ENCODE results near the gene CCNJ. TPM values are rescaled to one million over a fixed set of nuclear protein-coding genes. Genes with fewer than 3 reads are reported as not detected.

The CCNJ gene
- total RNA-seq, 1 experiment from 2014 or later, result 9.3 TPM

DNA sequence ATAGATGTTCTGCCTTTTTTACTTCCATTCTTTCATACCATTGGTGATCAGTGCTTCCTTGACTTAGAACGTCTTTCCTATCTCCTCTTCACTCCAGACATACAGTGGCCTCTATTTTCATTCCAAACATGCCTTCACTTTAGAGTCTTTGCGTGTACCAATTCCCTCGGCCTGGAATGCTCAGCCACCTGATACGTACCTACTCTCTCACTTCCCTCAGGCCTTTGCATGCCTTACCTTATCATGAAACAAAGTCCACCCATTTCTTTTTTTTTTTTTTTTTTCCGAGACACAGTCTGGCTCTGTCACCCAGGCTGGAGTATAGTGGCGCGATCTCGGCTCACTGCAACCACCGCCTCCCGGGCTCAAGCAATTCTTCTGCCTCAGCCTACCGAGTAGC is 2.2 kb upstream of the CCNJ start:
- TF ChIP-seq CTCF (IDR thresholded peaks at IDR 0.05; ENCODE audit: unreplicated experiment), result no peak
- ChIA-PET POLR2A (no interaction called here), CTCF (interaction anchor here (0.6 to 0.9 kb wide), 2 partner anchors 9 to 355 kb away, joined by 3 read pairs; no protein-coding TSS in a partner anchor)
- H3K27me3 Mint-ChIP-seq (ENCODE audit: insufficient read depth, unreplicated experiment), result peaks cover 21% of the 10 kb centered on the region
- H3K9me3 Mint-ChIP-seq (ENCODE audit: unreplicated experiment), result no peaks in the 10 kb centered on the region
- DNase-seq (ENCODE audit: unreplicated experiment), result no peak
- no TSS peak for BruUV-seq (replicated peaks)
- H3K4me1 Mint-ChIP-seq (ENCODE audit: insufficient read depth, unreplicated experiment), result peaks cover 9% of the 10 kb centered on the region
- H3K4me3 Mint-ChIP-seq (ENCODE audit: unreplicated experiment), result no peak overlapping the region
- intact Hi-C loops (cut with micrococcal nuclease), result loop anchor here (5.0 kb wide), 1 partner anchor 349 kb away; the partner anchor contains the start of gene TCTN3
- no peak overlapping the region for H3K27ac Mint-ChIP-seq (ENCODE audit: low read depth, unreplicated experiment)
- no peaks in the 10 kb centered on the region for H3K36me3 Mint-ChIP-seq (ENCODE audit: insufficient read depth, unreplicated experiment)

DNA sequence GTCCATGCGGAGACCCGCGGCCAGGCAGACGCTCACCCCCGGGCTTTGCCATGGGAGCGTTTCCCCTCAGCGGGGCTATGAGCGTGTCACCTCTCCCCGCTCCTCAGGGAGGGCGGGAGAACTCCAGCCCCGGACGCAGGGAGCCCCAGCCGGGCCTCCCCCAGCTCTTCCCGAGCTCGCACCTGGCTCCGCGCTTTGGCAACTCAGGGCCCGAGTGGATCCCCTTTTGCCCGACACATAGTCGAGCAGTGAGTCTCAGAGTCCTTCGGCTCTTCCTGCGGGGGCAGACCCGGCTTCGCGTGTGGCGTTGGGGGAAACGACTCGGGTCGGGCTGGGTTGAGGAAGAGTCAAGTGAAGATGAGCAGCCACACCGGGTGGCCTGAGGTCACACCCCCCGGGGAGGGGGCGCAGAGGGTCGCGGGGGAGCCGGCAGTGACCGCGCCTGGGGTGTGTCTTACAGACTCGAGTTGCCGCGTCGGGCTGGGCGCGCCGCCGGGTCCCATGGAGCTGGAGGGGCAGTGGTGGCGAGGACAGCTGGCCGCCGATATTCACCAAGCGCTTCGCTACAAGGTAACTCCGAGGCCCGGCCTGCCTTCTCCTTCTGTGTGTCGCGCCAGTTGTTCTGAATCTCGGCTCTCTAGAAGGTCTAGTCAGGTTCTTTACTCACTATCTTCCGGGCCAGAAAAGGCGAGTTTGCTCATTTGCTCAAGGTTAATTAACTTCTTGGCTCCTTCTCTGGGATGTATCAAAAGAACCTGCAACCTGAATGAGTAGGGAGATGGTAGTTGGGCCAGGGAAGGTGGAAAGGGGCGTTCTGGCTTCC is 721 bp downstream of the CCNJ start:
- ChIA-PET POLR2A (interaction anchor here (0.6 to 3.4 kb wide), 15 partner anchors 9 to 351 kb away, joined by 3 to 27 read pairs (median 4); partner anchors contain the start of genes BLNK, TCTN3 and ZNF518A), CTCF (interaction anchor here (0.7 to 1.4 kb wide), 2 partner anchors 28 to 185 kb away, joined by 4 read pairs; no protein-coding TSS in a partner anchor)
- no TSS peak for BruUV-seq (replicated peaks)
- Mint-ChIP-seq H3K4me3 (ENCODE audit: unreplicated experiment) (peak overlapping the region; percentile 91), H3K36me3 (ENCODE audit: insufficient read depth, unreplicated experiment) (peaks cover 13% of the 10 kb centered on the region), H3K27me3 (ENCODE audit: insufficient read depth, unreplicated experiment) (peaks cover under 1% of the 10 kb centered on the region), H3K9me3 (ENCODE audit: unreplicated experiment) (no peaks in the 10 kb centered on the region), H3K4me1 (ENCODE audit: insufficient read depth, unreplicated experiment) (peaks cover 30% of the 10 kb centered on the region), H3K27ac (ENCODE audit: low read depth, unreplicated experiment) (peak overlapping the region; percentile 94)
- TF ChIP-seq CTCF (IDR thresholded peaks at IDR 0.05; ENCODE audit: unreplicated experiment), result no peak
- intact Hi-C loops (cut with micrococcal nuclease), result loop anchor here (2.0 to 5.0 kb wide), 3 partner anchors 45 to 352 kb away; partner anchors contain the start of genes TCTN3 and ZNF518A
- DNase-seq (ENCODE audit: unreplicated experiment), result peak; percentile 51

- POLR2A ChIA-PET, result interaction anchor here (0.6 to 3.4 kb wide), 10 partner anchors 8 to 351 kb away, joined by 3 to 27 read pairs (median 4); partner anchors contain the start of genes BLNK, TCTN3 and ZNF518A
These were observed 1.4 kb downstream of the CCNJ start for GRCh38 chr10:96044736-96045135.

More at GRCh38 chr10:96044736-96045135, 1.4 kb downstream of the CCNJ start:
- peak overlapping the region; percentile 91 for H3K4me3 Mint-ChIP-seq (ENCODE audit: unreplicated experiment)
- TSS peak; percentile 40 for BruUV-seq (replicated peaks)
- intact Hi-C loops (cut with micrococcal nuclease), result loop anchor here (5.0 kb wide), 1 partner anchor 352 kb away; the partner anchor contains the start of gene TCTN3
- H3K36me3 Mint-ChIP-seq (ENCODE audit: insufficient read depth, unreplicated experiment), result peaks cover 17% of the 10 kb centered on the region
- peak overlapping the region; percentile 94 for H3K27ac Mint-ChIP-seq (ENCODE audit: low read depth, unreplicated experiment)
- CTCF ChIA-PET, result interaction anchor here (0.7 kb wide), 1 partner anchor 28 kb away, joined by 3 read pairs; no protein-coding TSS in a partner anchor
- no peaks in the 10 kb centered on the region for H3K27me3 Mint-ChIP-seq (ENCODE audit: insufficient read depth, unreplicated experiment)
- TF ChIP-seq CTCF (IDR thresholded peaks at IDR 0.05; ENCODE audit: unreplicated experiment), result no peak
- DNase-seq (ENCODE audit: unreplicated experiment), result peak; percentile 52
- no peaks in the 10 kb centered on the region for H3K9me3 Mint-ChIP-seq (ENCODE audit: unreplicated experiment)
- peaks cover 30% of the 10 kb centered on the region for H3K4me1 Mint-ChIP-seq (ENCODE audit: insufficient read depth, unreplicated experiment)
